H1 (cell line): ENCODE measurements around the gene NDUFAF8. TPM values are rescaled to one million over a fixed set of nuclear protein-coding genes. Genes with fewer than 3 reads are reported as not detected.

Experiments
- CTCF ChIA-PET: fragments of 300-600 bp; sonication (Branson Sonifier 250); formaldehyde crosslinking; loops from one replicate; lab custom pipeline; 2021; ENCODE audit not compliant: partially characterized antibody; lab: Charles Lee
- POLR2A ChIA-PET: fragments of 300-600 bp; sonication (Branson Sonifier 250); formaldehyde crosslinking; loops from one replicate; lab custom pipeline; 2021; ENCODE audit warnings: inconsistent platforms; ENCODE audit not compliant: partially characterized antibody; lab: Charles Lee
- DNase-seq, 2 experiments: peaks; one replicate each; pipeline versions ENCODE4 v3.0.0 to v3.0.0-alpha.2; 2010 to 2022; ENCODE audit warnings: low spot score in 2 of 2, low read depth in 1 of 2, mixed read lengths in 1 of 2
- FAIRE-seq: peaks from 2 replicates; lab custom pipeline; 2011; peaks lifted over from hg19 to GRCh38; lab: Jason Lieb, UNC
- H2AFZ ChIP-seq: 2 replicates; pipeline ENCODE4 v1.8.1; 2012; ENCODE audit warnings: low read length, inconsistent platforms
- H2AK5ac ChIP-seq: 2 replicates; pipeline ENCODE4 v1.6.1; 2013; ENCODE audit warnings: low read depth, low read length
- H2BK120ac ChIP-seq: replicated peaks from 2 replicates; pipeline ENCODE3; 2013; ENCODE audit warnings: low read depth, low read length, inconsistent platforms
- H2BK12ac ChIP-seq: 2 replicates; pipeline ENCODE4 v1.6.1; 2013; ENCODE audit warnings: low read depth, low read length
- H2BK15ac ChIP-seq: 2 replicates; pipeline ENCODE4 v1.6.1; 2013; ENCODE audit warnings: low read length
- H2BK20ac ChIP-seq: 2 replicates; pipeline ENCODE4 v1.6.1; 2013; ENCODE audit warnings: low read length
- H2BK5ac ChIP-seq: 2 replicates; pipeline ENCODE4 v1.6.1; 2013; ENCODE audit warnings: low read depth, low read length
- H3K14ac ChIP-seq: 2 replicates; pipeline ENCODE4 v1.6.1; 2013; ENCODE audit warnings: inconsistent platforms; ENCODE audit not compliant: insufficient read length
- H3K18ac ChIP-seq: 2 replicates; pipeline ENCODE4 v1.6.1; 2013; ENCODE audit warnings: low read length; ENCODE audit errors: extremely low read depth
- H3K23ac ChIP-seq: 2 replicates; pipeline ENCODE4 v1.6.1; 2013; ENCODE audit warnings: inconsistent platforms; ENCODE audit not compliant: insufficient read length
- H3K23me2 ChIP-seq: 2 replicates; pipeline ENCODE4 v1.6.1; 2013; ENCODE audit warnings: low read depth, low read length
- H3K27ac ChIP-seq: 2 replicates; pipeline ENCODE4 v1.6.1; 2011; ENCODE audit warnings: low read depth, low read length, inconsistent platforms
- H3K27me3 ChIP-seq, 4 experiments: replicated peaks in 1 of 4; 1 replicate in 1 of 4; 2 replicates in 3 of 4; pipeline versions ENCODE4 v1.6.1 to v1.8.1; 2011 to 2013; ENCODE audit warnings: low read length in 3 of 4, mild to moderate bottlenecking in 3 of 4, inconsistent platforms in 2 of 4, mixed read lengths in 2 of 4, moderate library complexity in 1 of 4; ENCODE audit not compliant: control insufficient read depth in 3 of 4, insufficient read depth in 3 of 4; ENCODE audit errors: extremely low read depth in 1 of 4
- H3K36me3 ChIP-seq, 4 experiments: 2 replicates each; pipeline versions ENCODE4 v1.6.1 to v1.8.1; 2011 to 2013; ENCODE audit warnings: mild to moderate bottlenecking in 4 of 4, low read length in 3 of 4, moderate library complexity in 2 of 4, control low read depth in 1 of 4, inconsistent platforms in 1 of 4; ENCODE audit not compliant: insufficient read depth in 4 of 4, control insufficient read depth in 2 of 4
- H3K4ac ChIP-seq: replicated peaks from 2 replicates; pipeline ENCODE3; 2013; ENCODE audit warnings: low read length, low read depth, mixed read lengths, inconsistent platforms; ENCODE audit not compliant: insufficient read length
- H3K4me1 ChIP-seq, 4 experiments: replicated peaks in 1 of 4; 1 replicate in 1 of 4; 2 replicates in 3 of 4; pipeline versions ENCODE4 v1.6.1 to v1.8.1; 2011 to 2013; ENCODE audit warnings: low read length in 3 of 4, inconsistent platforms in 2 of 4, mixed read lengths in 1 of 4; ENCODE audit not compliant: insufficient read depth in 4 of 4, control insufficient read depth in 3 of 4
- H3K4me2 ChIP-seq, 2 experiments: 2 replicates each; pipeline versions ENCODE4 v1.6.1 to v1.8.1; 2011 to 2013; ENCODE audit warnings: low read depth in 2 of 2, low read length in 2 of 2, control low read depth in 1 of 2, inconsistent platforms in 1 of 2, mild to moderate bottlenecking in 1 of 2; ENCODE audit not compliant: insufficient read depth in 1 of 2
- H3K4me3 ChIP-seq, 4 experiments: fragments of 200-600, 300-600 bp in 1 of 4; sonication (generic), shearing (Covaris generic), sonication (Bioruptor Twin) in 1 of 4; 2 replicates each; pipeline versions ENCODE4 v1.5.1 to v1.8.1; 2011 to 2016; ENCODE audit warnings: low read length in 4 of 4, low read depth in 3 of 4, control low read depth in 2 of 4, inconsistent platforms in 2 of 4, mild to moderate bottlenecking in 2 of 4, mixed read lengths in 1 of 4, moderate library complexity in 1 of 4; ENCODE audit not compliant: insufficient read depth in 2 of 4; ENCODE audit errors: extremely low read depth in 1 of 4
- H3K56ac ChIP-seq: replicated peaks from 2 replicates; pipeline ENCODE3; 2013; ENCODE audit warnings: low read depth, mild to moderate bottlenecking, mixed read lengths, low read length, inconsistent platforms; ENCODE audit not compliant: insufficient read length
- H3K79me1 ChIP-seq: 2 replicates; pipeline ENCODE4 v1.6.1; 2013; ENCODE audit warnings: low read depth, low read length, control low read depth
- H3K79me2 ChIP-seq, 2 experiments: 2 replicates each; pipeline versions ENCODE4 v1.6.1 to v1.8.1; 2012 to 2013; ENCODE audit warnings: low read length in 2 of 2, mild to moderate bottlenecking in 2 of 2, inconsistent platforms in 1 of 2; ENCODE audit not compliant: insufficient read depth in 2 of 2, control insufficient read depth in 1 of 2
- H3K9ac ChIP-seq, 4 experiments: replicated peaks in 1 of 4; 1 replicate in 1 of 4; 2 replicates in 3 of 4; pipeline versions ENCODE4 v1.6.1 to v1.8.1; 2011 to 2013; ENCODE audit warnings: low read depth in 3 of 4, low read length in 3 of 4, control low read depth in 2 of 4, mild to moderate bottlenecking in 2 of 4, moderate library complexity in 2 of 4, inconsistent platforms in 1 of 4; ENCODE audit errors: extremely low read depth in 1 of 4
- H3K9me3 ChIP-seq, 2 experiments: 2 replicates each; pipeline versions ENCODE4 v1.6.1 to v1.8.1; 2012 to 2013; ENCODE audit warnings: mild to moderate bottlenecking in 2 of 2, moderate library complexity in 2 of 2, control low read depth in 1 of 2, inconsistent platforms in 1 of 2, low read depth in 1 of 2, low read length in 1 of 2, mixed read lengths in 1 of 2; ENCODE audit not compliant: insufficient read depth in 2 of 2
- H4K20me1 ChIP-seq, 2 experiments: replicated peaks in 1 of 2; 2 replicates each; pipeline versions ENCODE3 to v1.8.1; 2011 to 2013; ENCODE audit warnings: inconsistent platforms in 2 of 2, low read length in 2 of 2, mild to moderate bottlenecking in 1 of 2; ENCODE audit not compliant: insufficient read depth in 2 of 2, control insufficient read depth in 1 of 2
- H4K5ac ChIP-seq: 2 replicates; pipeline ENCODE4 v1.6.1; 2013; ENCODE audit warnings: low read length, low read depth, mixed read lengths, inconsistent platforms; ENCODE audit not compliant: insufficient read length
- H4K8ac ChIP-seq: 2 replicates; pipeline ENCODE4 v1.8.0; 2013; ENCODE audit warnings: mild to moderate bottlenecking, moderate library complexity, low read length, inconsistent platforms; ENCODE audit not compliant: insufficient read depth; ENCODE audit errors: extremely low read depth
- H4K91ac ChIP-seq: replicated peaks from 2 replicates; pipeline ENCODE3; 2013; ENCODE audit warnings: low read length, mixed read lengths, inconsistent platforms; ENCODE audit not compliant: insufficient read length
- SUZ12 ChIP-seq: fragments of 200-600 bp; sonication (generic); IDR thresholded peaks from 2 replicates; pipeline ENCODE4 v1.6.1; 2012; ENCODE audit warnings: mild to moderate bottlenecking, inconsistent platforms, low read length, moderate library complexity, mixed read lengths
- WGBS, 2 experiments: shearing (Covaris generic) in 1 of 2; methylation state at CpG; one replicate each; pipeline versions ENCODE4 v1.1.6 to v1.1.7; 2013 to 2015; ENCODE audit warnings: low lambda C conversion rate in 2 of 2, mixed read lengths in 2 of 2, inconsistent platforms in 1 of 2, low coverage in 1 of 2, missing lambda C conversion rate in 1 of 2; ENCODE audit not compliant: insufficient replicate concordance in 2 of 2, insufficient coverage in 1 of 2, insufficient read length in 1 of 2; ENCODE audit errors: extremely low coverage in 1 of 2, missing lambda C conversion rate in 1 of 2; 5-methylcytosine and 5-hydroxymethylcytosine counted together
- polyA plus RNA-seq, 7 experiments: library from polyadenylated mRNA; depleted of rRNA in 3 of 7; stranded (reverse) in 5 of 7; unstranded in 2 of 7; fragments of >200 nt in 5 of 7; fragments of 200-250 nt in 2 of 7; gene quantifications; 1 replicate in 5 of 7; 2 replicates in 1 of 7; 4 replicates in 1 of 7; pipeline versions ENCODE4 v1.2.1 to v1.2.3, GENCODE V29; 2011 to 2013; ENCODE audit warnings: missing spikeins in 2 of 7, mixed read lengths in 2 of 7
- total RNA-seq: library from RNA; stranded (reverse); fragmentation: NEBNext Ultra II Directional; extraction: Animal tissue kit (Norgen Biotek cat#: 25700); gene quantifications from 2 replicates; pipeline ENCODE4 v1.2.1, GENCODE V29; 2021

The NDUFAF8 gene
- total and polyA plus RNA-seq, 2 of the 8 experiments (the other 6 are each of a cell fraction or from before 2014, with no cell fraction given): 48.9 to 91.1 TPM

DNA sequence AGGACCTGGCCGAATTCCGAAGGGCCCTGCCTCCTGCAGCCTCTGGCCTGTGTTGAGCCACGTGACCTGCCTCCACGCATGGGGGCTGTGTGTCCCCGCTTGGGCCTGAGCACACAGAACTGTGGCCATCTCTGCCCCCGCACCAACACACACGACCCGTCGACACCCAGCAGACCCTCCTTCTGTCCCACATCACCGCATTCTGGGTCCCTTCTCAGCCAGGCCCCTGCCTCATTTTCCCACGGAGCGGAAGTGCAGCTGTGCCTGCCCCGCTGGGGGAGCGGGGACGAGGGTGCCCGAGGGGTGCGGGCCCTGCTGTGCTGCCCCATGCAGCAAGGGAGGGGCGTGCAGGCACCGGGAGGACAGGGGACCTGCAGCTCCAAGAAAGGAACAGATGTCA lies 18.4 kb downstream of the NDUFAF8 start:
- H3K23ac ChIP-seq: no peak overlapping the region
- no peaks in the 10 kb centered on the region for H3K79me1 ChIP-seq
- H4K8ac ChIP-seq: no peak overlapping the region
- H3K4me1 ChIP-seq: peaks cover 0 to 3% (median under 1%) of the 10 kb centered on the region in 4 experiments; a peak in 3 of 7 replicates
- DNase-seq (no peak), FAIRE-seq (no peak)
- no peaks in the 10 kb centered on the region for H3K27me3 ChIP-seq
- no peak overlapping the region for H2BK5ac ChIP-seq
- no peak overlapping the region for H2AK5ac ChIP-seq
- no peak overlapping the region for H3K4me3 ChIP-seq
- no peak overlapping the region for H4K91ac ChIP-seq
- WGBS, 2 experiments: 93% methylated on average over 18 of the region's 19 CpGs; no CpG with 5 or more reads in 1 of the 2 experiments
- no peak overlapping the region for H3K4me2 ChIP-seq
- H3K4ac ChIP-seq: no peak overlapping the region
- H3K23me2 ChIP-seq: peaks cover 6% of the 10 kb centered on the region; the same call in 1 of the 2 replicates
- no peak overlapping the region for H3K27ac ChIP-seq
- no peak overlapping the region for H2AFZ ChIP-seq
- no peak overlapping the region for H3K9ac ChIP-seq
- H2BK15ac ChIP-seq: no peak overlapping the region
- H2BK120ac ChIP-seq: no peak overlapping the region
- no peak overlapping the region for H3K56ac ChIP-seq
- H3K36me3 ChIP-seq: peaks cover 0 to 7% (median 4%) of the 10 kb centered on the region in 4 experiments; a peak in 3 of 8 replicates
- ChIA-PET CTCF (interaction anchor here (0.8 to 7.0 kb wide), 15 partner anchors 11 to 344 kb away, joined by 3 to 50 read pairs (median 4); no protein-coding TSS in a partner anchor), POLR2A (interaction anchor here (0.8 to 2.6 kb wide), 4 partner anchors 34 to 295 kb away, joined by 3 to 7 read pairs (median 4); partner anchors contain the start of genes FAAP100 and SLC38A10)
- no peak overlapping the region for H2BK20ac ChIP-seq
- H3K9me3 ChIP-seq: no peaks in the 10 kb centered on the region
- H4K5ac ChIP-seq: no peak overlapping the region
- TF ChIP-seq SUZ12: no peak
- peaks cover 0 to 14% of the 10 kb centered on the region in 2 experiments for H4K20me1 ChIP-seq
- no peak overlapping the region for H3K14ac ChIP-seq
- H3K18ac ChIP-seq: no peak overlapping the region
- no peak overlapping the region for H2BK12ac ChIP-seq
- H3K79me2 ChIP-seq: no peaks in the 10 kb centered on the region
